ENCODE results near the gene ATG16L1.

DNA sequence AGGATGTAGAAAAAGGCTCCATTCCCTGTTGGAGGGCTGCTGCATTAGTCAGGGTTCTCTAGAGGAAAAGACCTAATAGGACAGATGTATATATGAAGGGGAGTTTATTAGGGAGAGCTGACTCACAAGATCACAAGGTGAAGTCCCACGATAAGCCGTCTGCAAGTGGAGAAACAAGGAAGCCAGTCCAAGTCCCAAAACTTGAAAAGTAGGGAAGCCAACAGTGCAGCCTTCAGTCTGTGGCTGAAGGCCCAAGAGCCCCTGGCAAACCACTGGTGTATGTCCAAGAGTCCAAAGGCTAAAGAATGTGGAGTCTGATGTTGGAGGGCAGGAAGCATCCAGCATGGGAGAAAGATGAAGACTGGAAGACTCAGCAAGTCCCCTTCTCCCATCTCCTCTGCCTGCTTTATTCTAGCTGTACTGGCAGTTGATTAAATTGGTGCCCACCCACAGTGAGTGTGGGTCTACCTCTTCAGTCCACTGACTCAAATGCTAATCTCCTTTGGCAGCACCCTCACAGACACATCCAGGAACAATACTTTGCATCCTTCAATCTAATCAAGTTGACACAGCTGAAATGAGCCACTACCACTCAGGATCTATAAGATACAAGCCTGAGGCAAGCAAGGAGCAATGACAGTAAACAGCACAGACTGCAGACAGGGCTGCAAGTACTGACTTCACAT, 30.0 kb upstream of the ATG16L1 start:
- no peak for TF ChIP-seq CTCF (conservative IDR thresholded peaks at IDR 0.05; ENCODE audit: low read length)
- no peak for TF ChIP-seq EZH2phosphoT487 (IDR thresholded peaks at IDR 0.05; ENCODE audit: borderline replicate concordance, low read depth, low read length)
